GM18520 (cell line): ENCODE measurements around the gene MDH1.
"Not testable (repeated sequence)": the region's sequence is repeated elsewhere in the genome, so short reads cannot be mapped to it uniquely, and the experiment has no call there.

Experiments used
- ATAC-seq: cut with Tn5 transposase; IDR thresholded peaks from one replicate; pipeline ENCODE4 v1.9.1; 2021; ENCODE audit not compliant: unreplicated experiment

Gene MDH1

DNA sequence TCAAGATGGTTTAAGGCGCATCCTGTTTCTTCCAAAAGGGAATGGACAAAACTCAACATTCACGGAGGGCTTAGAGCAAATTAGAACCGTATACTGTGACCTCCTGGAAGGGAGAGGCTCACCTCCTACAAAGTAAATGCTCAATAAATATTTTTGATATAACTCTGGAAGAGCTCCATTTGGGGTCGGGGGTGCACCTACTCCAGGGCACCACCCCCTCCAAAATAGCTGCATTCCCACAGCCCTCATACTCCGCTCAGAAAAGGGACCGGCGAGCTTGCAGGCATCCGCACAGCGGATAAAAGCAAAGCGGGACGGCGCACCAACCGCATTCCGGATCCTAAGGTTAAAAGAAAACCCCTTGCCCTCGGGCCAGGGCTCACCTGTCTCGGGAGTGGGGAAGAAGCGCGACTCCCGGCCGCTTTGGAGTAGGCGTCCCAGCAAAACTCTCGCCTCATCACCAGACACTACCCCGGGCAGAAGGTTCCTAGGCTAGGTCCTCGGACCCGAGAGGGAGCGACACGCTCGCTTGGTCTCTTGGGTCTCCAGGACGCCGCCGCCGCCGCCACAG lies 864 bp upstream of the MDH1 start:
- no peak for ATAC-seq

DNA sequence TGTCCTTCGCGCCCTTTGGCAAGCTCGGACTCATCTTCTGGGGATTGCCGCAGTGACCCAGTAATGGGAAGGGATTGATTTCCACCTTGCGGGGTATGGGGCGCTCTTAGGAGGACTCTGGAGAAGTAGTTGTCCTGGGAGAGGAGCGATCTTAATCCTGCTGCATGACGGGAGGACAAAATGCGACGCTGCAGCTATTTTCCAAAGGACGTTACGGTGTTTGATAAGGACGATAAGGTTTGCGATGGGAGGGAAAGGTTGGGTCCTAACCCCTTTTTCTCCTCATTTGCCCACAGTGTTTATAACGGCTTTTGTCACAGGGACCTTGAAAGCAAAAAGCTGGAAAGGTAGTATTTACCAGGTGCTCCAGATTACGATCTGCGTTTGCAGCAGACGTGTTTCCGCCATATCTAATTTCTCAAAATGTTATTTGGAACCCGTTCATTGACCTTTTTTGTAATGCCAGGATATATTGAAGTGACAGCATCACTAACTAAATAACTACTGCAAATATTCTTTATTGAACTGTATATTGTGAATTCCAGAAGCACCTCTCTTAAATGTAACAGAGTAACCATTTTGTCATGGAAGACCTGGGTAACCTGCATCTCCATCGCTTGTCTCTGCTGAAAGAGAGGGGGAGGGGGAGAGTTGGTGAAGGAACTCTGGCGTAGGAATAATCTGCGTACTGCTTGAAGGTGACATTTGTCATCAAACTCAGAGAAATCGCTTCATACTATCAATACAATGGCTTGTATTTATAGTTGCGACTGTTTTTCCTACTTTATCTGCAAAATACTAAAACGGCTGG lies 590 bp downstream of the MDH1 start:
- ATAC-seq, result no peak

DNA sequence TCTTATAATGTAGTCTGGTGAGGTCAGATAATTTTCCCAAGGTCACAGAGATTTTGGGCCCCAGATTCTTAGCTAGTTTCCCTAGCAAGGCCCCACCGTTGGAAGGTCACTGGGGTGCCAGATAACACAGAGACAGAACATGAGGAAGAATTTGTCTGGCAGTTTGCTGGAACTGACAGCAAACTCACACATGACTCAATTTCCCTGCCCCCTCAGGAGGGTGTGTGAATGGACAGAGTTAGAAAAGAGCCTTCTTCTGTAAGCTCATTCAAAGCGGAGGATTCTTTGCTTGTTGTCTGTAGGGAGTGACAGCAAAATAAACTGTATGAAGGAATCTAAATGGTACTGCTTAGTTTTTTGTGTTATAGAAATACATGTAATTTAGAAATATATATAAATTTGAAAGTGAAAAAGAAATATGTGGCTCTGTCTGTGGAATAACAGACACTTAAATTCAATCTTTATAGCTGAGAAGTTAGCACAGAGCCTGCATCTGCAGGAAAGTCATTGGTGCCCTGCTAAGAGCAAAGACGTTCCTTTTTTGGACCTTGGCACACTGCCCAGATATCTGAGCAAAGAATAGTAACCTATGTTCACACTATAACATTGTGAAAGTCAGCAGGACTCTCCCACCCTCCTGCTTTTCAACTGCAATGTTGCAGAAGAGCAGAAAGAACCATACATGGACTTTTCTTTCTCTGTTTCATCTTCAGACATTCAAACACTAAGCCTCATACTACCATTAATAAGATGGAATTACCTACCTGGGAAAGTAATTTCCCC lies 2.1 kb downstream of the MDH1 start:
- no peak for ATAC-seq

DNA sequence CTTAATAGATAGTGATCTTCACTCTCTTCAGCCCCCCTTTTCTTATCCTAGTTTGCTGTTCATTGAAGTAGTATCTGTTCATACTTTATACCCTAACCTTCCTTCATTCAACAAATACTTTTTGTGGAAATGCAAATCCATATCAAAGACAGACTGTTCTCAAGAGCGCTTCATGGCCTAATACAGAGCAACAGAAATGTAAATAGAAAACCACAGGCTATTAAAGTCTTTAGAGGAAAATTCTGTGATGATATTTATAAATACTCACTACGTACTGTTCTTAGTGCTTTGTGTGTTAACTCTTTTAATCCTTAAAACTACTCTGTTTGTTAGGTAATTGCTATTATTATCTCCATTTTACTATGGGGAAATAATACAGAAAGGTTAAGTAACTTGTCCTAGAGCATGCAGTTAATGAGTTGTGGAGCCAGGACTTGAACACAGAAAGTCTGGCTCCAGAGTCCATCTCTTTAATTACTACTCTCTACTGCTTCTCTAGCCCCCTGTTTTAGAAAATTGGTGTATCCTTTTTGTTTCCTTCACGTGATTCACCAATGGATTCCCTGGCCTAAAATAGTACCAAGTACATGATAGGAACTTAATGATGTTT lies 2.9 kb downstream of the MDH1 start:
- no peak for ATAC-seq

DNA sequence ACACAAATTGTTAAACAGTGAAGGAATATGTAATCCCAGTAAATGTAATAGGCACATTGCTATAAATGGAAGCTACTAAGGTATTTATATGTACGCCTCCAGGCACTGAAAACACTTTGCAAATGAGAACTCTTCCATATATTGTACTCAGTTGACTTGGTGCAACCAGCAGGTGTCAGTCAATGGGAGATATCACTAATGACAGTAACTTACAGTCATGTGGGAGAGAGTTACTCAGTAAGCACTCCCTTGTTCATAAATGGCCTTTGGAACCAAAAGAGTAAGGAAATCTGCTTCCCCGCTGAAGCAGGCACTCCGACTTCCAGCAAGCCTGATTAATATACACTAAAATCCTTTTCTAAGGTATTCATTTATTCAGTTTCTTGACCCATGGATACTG lies 5.9 kb downstream of the MDH1 start:
- ATAC-seq, result no peak

DNA sequence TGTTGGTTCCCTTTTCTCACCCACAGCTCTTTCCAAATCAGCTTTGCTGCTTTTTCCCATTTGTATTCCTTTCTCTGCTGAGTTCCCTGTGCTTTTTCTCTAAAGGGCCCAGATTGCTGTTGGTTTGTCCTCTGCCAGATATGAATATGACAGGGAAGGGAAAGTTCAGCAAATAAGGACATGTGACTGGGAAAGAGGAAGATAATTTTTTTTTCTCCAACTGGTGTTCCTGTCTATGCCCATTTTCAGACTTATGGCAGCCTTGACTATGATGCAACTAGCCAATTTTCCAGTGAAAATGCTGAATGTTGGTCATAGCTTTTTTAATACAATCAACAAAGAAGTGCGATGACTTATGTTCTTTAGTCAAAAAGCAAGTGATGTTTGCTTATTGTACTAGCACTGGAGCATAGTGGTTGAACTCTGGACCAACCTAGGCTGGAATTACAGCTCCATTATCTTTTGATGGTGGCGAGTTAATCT lies 7.7 kb downstream of the MDH1 start:
- no peak for ATAC-seq

DNA sequence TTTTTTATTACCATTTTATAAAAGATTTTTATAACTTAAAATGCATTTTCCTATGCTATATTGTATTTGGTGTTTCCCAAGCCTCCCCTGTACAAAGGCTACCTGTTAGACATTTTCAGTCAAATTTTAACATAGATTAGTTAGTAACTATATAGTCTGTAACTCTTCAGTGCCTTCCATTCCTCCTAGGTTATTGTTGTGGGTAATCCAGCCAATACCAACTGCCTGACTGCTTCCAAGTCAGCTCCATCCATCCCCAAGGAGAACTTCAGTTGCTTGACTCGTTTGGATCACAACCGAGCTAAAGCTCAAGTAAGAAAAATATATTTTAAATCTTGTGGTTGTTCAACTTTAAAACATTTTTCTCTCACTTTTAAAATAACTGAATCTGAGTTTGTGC lies 10.2 kb downstream of the MDH1 start:
- no peak for ATAC-seq

DNA sequence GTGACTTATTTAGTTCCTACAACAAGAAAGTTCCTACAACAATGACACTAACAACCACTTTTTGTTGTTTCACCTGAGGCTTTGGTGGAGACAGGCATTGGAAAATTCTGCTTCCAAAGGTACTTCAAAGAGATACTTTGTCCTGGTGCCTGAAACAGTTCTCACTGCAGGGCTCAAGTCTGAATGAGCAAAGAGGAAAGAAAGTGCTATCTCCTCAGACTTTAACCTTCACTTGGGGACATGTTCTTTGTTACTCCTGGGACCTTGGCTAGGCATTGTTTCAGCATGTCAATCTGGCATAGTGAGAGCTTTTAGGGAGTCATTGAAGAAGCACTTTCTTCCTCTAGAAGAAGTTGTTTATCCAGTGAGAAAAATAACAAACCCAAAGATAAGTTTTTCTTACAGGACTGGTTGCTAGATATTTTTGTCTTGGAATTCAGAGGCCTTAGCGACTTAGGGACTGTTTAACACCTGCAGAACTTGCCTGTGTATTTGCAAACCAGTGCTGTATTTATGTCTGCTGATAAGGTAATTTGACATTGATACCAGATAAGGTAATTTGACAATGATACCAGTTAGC lies 12.2 kb downstream of the MDH1 start:
- ATAC-seq, result no peak

DNA sequence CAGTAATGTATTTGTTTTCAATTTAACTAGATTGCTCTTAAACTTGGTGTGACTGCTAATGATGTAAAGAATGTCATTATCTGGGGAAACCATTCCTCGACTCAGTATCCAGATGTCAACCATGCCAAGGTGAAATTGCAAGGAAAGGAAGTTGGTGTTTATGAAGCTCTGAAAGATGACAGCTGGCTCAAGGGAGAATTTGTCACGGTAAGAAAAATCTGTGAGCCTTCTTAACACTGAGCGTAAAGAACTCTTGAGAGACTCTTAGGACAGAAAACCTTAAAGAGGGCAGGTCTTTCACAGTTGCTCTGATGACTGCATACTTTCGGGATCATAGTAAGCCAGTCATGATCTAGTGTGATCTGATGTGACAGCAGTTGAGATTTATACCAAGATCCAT lies 15.9 kb downstream of the MDH1 start:
- no peak for ATAC-seq

DNA sequence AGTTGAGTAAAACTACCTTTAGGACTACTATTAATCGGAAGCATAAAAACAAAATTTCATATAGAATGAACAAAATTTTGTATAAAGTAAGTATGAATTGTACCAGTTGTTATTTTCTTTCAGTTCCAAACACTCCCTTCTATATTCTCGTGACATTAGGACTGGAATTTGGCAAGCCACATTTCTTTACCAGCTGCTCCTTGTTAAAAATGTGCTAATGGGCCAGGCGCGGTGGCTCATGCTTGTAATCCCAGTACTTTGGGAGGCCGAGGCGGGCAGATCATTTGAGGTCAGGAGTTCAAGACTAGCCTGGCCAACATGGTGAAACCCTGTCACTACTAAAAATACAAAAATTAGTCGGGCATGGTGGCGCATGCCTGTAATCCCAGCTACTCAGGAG lies 20.1 kb downstream of the MDH1 start:
- ATAC-seq, result not testable (repeated sequence)

DNA sequence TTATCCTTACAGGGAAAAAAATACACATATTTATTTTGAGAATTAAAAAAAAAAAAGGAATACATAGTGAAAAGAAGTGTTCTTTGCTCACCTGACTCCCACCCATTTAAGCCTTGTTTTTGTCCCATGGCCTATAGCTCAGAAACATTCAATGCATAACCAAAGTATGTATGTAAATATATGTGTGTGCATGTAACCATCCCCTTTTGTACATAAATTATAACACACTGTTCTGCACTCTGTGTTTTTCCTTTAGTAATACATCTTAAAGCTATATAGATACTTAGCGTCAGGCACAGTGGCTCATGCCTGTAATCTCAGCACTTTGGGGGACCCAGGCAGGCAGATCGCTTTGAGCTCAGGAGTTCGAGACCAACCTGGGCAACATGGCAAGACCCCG lies 21.8 kb downstream of the MDH1 start:
- ATAC-seq, result no peak

DNA sequence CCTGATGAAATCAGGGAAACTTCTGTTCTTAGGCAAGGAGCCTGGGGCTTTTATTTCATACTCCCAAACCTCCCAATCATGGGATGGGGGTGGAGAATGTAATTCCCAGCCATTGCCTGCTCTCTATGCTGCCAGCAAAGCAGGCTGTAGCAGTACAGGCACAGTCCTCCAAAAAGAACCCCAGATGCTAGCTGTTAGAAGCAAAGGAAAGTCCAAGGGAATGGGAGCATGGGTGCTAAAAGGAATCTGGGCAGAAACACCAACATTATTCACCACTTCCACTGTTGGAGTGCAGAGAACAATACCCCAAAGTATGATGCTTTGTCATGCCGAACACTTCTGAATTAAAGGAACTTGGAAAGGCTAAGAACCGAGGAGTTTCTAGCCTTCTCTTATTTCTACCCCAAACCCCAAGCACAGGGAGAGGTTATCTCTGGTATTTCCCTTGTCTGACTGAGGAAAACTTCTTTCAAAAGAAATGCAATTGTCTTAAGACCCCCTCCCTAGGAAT lies 24.7 kb downstream of the MDH1 start:
- no peak for ATAC-seq

DNA sequence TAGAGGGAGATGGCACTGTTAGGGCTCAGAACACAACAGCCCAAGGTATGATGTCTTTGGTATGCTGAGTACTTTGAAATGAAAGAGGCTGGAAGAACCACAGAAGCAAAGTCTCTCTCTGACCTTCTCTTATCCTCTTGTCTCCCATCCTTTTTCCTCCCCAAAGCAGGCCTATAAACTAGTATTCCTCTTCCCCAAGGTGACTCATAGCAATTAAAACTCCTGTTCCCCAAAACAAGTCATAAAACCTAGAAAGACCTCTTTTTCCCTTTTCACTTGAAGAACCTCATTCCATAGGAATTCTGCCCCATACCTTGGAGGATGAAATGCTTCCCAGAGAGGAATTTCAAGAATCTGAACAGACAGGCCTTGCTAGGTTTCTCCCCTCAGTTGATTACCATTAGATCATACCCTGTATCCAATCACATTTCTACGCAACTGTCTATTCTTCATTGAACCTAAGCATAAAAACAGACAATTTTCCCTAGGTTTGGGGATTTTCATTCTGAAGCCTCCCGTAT lies 25.7 kb downstream of the MDH1 start:
- ATAC-seq, result no peak

DNA sequence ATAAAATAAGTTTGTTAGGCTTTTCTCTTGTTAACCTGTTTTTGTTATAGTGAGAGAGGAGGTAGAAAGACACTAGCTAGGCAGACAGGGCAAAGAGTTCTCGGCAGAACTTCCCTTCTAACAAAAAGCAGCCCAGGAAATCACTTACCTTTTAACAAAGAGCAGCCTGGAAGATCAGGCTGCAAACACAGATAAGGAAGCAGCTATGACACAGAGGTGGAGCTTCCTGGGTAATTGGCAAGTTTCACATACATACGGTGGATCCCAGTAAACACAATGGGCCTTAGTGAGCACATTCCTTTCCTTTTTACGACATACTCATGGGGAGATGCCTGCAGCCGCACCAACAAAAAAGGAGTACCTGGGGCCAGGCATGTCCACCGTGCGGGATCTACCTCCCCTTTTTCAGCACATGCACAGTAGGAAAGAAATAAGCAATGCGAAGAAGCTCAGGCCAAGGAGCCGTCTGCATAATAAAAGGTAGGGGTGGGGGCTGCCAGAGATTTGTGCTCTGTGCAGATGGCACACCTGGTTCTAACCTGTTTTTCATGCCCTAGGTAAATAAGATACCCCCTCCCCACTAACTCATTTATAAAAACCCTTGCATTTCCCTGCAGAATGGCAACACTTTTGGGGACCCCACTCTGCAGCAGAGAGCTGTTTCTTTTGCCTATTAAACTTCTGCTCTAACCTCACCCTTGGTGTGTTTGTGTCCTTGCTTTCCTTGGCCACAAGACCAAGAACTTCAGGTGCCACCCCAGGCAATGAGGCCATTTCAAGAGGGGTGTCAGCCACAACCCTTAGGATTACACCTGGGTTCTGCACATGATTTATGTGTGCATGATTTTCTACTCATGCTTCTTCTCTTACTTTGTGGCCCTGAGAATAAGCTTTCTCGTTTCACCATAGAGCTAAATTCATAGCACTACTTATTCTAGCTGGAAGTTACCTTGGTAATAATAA lies 26.5 kb downstream of the MDH1 start:
- ATAC-seq, result no peak

DNA sequence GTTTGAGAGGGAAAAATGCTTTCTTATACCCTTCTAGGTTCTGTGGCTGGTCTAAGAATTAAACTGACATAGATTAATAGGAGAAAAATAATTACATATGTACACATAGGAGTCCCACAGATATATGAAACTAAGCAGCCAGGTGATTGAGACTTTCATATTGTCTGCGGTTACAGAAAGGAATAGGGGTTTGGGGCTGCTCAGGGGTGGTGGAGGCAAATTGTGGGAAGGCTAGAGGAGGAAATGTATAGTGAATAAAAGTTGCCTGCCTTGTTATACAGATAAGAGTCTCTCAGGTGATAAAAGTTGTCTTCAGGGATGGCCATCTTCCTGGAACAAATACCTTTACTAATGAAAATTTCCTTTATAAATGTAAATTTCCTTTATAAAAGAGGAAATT lies 28.6 kb downstream of the MDH1 start:
- ATAC-seq, result no peak

DNA sequence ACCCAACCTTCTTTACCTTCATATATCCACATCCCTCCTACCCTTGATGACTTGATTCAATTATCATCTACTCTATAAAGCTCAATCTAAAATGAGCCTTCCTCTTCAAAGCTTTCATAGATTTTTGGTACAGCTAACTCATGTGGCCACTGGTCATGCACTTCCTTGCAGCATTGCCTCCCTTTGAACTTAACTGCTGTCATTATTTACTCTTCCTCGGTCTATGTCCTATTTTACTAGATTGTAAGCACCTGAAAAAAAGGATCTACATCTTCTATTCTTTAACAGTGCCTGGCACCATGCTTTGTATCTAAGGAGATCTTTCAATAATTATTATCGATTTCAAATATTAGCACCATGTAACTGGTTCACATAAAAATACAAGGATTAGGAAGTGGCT lies 30.6 kb downstream of the MDH1 start:
- ATAC-seq, result no peak

DNA sequence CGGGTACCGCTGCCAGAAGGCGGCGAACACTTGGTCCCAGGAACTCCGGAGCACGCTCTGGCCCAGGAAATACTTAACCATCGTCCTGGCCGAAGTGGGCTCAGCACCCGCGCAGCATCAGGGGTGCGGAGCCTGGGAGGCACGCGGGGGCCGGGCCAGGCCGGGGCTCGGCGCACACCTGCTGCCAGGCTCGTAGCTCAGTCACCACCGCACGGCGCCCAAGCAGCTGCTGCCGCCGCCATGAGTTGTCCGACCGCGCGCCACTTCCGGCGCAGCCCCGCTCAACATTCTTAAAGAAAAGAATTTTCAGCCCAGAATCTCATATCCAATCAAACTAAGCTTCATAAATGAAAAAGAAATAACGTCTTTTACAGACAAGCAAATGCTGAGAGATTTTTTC lies 34.0 kb downstream of the MDH1 start:
- no peak for ATAC-seq

DNA sequence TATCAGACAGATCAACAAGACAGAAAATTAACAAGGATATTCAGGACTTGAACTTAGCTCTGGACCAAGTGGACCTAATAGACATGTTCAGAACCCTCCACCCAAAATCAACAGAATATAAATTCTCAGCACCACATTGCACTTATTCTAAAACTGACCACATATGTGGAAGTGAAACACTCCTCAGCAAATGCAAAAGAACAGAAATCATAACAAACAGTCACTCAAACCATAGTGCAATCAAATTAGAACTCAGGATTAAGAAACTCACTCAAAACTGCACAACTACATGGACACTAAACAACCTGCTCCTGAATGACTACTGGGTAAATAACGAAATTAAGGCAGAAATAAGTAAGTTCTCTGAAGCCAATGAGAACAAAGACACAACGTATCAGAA lies 35.0 kb downstream of the MDH1 start:
- not testable (repeated sequence) for ATAC-seq

DNA sequence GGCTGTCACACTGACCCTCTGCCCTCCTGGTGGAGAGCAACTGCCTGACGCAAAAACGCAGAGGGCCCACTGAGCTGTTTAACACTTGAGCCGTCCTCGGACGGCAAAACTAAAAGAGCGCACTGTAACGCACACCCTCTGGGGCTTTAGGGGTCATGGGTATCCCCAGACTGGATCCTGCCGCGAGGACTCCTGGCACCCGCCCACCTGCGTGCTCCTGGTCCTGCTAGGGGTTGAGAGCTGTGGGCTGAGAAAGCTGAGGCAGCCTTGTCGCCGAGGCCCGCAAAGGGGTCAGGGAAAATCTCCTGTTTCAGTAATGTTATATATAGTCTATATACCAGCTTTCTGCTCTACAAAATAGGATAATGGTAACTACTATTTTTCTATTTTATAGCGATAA lies 39.1 kb downstream of the MDH1 start:
- no peak for ATAC-seq
